ENCODE data around the gene KIAA0040. TPM values are rescaled to one million over a fixed set of nuclear protein-coding genes. Genes with fewer than 3 reads are reported as not detected.

The KIAA0040 gene
- total RNA-seq, 2 experiments from 2014 or later: 49.8 to 57.1 TPM

DNA sequence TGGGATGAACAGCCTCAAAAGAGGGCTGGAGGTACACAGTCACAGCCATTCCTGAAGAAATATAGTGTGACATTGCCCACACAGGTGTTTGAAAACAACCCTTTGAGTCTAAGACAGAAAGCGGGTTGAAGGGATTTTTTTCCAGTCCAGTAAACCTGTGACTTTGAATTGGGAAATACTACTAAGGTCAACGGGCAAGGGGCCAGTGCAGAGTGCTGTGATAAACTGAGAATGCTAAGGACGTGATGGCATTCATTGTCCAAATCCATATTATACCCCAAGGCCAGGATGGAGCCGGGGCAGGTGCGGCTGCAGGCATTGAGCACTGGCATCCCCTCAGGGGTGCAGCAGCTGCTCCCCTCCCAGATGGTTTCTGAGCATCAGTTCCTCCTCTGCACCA lies 36.6 kb downstream of the KIAA0040 start:
- ATAC-seq (ENCODE audit: low read depth) (no peak), DNase-seq (no peak)
- no peaks in the 10 kb centered on the region for H3K9me3 Mint-ChIP-seq
- no peak overlapping the region for H3K4me3 Mint-ChIP-seq
- peaks cover 14% of the 10 kb centered on the region for H3K4me1 Mint-ChIP-seq
- no peak overlapping the region for H3K27ac Mint-ChIP-seq
- peaks cover 18% of the 10 kb centered on the region for H3K36me3 Mint-ChIP-seq
- H3K27me3 Mint-ChIP-seq: peaks cover 26% of the 10 kb centered on the region
- POLR2A ChIA-PET: interaction anchor here (1.0 kb wide), 1 partner anchor 163 kb away, joined by 6 read pairs; no protein-coding TSS in a partner anchor

DNA sequence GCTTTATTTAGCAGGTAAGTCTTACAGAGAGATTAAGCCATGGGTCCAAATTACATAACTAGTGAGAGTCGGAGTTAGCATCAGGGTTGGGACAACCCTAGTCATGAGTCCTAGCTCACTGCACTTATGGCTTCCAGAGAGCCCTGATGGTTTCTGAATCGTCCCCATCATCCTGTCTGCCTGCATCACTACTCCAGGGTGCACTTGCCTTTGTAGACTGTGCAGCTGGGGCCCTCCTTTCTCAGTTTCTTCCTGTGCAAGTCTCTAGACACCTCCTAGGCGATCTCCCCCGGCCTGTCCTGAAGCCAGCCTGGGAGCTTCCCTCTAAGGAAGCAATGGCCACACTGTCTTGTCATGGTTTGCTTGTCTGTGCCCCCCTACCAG lies 37.1 kb downstream of the KIAA0040 start:
- DNase-seq (no peak), ATAC-seq (ENCODE audit: low read depth) (peak; percentile 28)
- Mint-ChIP-seq H3K27ac (no peak overlapping the region), H3K4me3 (no peak overlapping the region), H3K4me1 (peaks cover 11% of the 10 kb centered on the region), H3K27me3 (peaks cover 31% of the 10 kb centered on the region), H3K36me3 (peaks cover 13% of the 10 kb centered on the region), H3K9me3 (no peaks in the 10 kb centered on the region)
- POLR2A ChIA-PET: interaction anchor here (1.0 kb wide), 1 partner anchor 164 kb away, joined by 6 read pairs; no protein-coding TSS in a partner anchor

DNA sequence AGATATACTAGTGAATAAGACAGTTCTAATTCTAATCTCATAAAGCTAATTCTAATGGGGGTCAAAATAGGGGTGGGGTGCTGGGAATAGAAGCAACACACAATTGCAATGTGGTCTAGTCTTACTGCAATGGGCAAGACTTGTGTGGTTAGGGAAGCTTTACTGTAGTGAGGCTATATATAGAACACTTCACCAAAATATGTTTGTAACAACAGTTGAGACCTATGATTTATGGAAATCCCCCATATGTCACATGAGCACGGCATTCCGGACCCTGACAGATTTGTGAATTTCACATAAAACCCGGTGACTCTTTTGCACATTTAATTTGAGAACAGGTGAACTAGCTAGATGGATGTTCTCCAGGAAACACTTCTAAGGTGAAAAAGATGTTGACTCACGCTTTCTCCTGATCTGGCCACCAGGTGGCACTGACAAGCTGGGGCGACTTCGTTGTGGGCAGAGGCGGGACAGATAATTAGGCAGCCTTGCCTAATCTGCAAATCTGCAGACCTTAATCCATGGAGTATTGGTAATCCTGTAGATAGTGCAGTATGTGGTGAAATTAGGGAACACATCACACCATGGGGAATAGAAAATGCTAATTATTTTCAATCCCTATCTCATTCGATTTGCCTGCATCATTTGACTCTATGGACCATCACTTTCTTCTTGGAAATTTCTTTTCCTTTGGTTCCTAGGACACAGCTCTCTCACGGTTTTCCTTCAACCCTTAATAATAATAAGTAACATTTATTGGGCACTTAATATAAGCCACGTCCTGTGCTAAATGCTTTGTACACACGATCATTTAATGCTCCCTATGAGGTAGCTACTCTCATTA lies 37.7 kb downstream of the KIAA0040 start:
- Mint-ChIP-seq H3K4me1 (peaks cover 10% of the 10 kb centered on the region), H3K27ac (no peak overlapping the region), H3K27me3 (peaks cover 32% of the 10 kb centered on the region), H3K4me3 (no peak overlapping the region), H3K9me3 (no peaks in the 10 kb centered on the region), H3K36me3 (peaks cover 7% of the 10 kb centered on the region)
- peak; percentile 77 for DNase-seq
- POLR2A ChIA-PET: interaction anchor here (1.0 kb wide), 1 partner anchor 164 kb away, joined by 6 read pairs; no protein-coding TSS in a partner anchor
- peak; percentile 65 for ATAC-seq (ENCODE audit: low read depth)

DNA sequence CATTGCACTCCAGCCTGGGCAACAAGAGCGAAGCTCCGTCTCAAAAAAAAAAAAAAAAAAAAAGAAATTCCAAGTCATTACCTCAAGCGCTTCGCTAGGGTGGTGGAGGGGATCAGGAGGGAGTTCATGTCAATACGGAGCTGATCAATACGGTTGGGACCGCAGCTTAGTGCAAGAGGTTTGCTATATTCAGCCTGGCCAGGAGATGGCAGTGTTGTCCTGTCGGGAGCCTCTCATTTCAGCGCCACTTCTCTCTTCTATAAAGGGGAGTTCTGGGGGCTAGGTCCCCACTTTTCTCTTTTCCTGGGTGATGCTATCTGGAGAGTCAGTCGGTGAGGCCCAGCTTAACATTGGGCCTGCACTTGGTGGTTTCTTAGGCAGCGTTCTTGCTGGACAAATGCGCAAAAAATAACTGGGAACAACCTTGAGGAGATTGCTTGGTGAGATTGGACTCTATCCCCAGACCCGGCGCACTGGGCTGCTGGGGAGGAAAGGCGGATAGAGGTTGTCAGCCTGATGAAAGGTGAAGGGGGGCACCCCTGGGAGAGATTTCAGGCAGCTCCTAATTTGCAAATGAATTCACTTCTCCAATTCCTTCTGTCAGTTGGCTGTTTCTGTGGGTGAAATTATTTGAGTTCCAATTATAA lies 40.4 kb downstream of the KIAA0040 start:
- no peaks in the 10 kb centered on the region for H3K9me3 Mint-ChIP-seq
- no peak overlapping the region for H3K27ac Mint-ChIP-seq
- no peak overlapping the region for H3K4me3 Mint-ChIP-seq
- DNase-seq (peak; percentile 68), ATAC-seq (ENCODE audit: low read depth) (peak; percentile 37)
- peaks cover 2% of the 10 kb centered on the region for H3K36me3 Mint-ChIP-seq
- POLR2A ChIA-PET: interaction anchor here (0.6 to 1.2 kb wide), 2 partner anchors 22 to 142 kb away, joined by 3 to 4 read pairs; no protein-coding TSS in a partner anchor
- H3K27me3 Mint-ChIP-seq: peaks cover 34% of the 10 kb centered on the region
- H3K4me1 Mint-ChIP-seq: peaks cover 10% of the 10 kb centered on the region

DNA sequence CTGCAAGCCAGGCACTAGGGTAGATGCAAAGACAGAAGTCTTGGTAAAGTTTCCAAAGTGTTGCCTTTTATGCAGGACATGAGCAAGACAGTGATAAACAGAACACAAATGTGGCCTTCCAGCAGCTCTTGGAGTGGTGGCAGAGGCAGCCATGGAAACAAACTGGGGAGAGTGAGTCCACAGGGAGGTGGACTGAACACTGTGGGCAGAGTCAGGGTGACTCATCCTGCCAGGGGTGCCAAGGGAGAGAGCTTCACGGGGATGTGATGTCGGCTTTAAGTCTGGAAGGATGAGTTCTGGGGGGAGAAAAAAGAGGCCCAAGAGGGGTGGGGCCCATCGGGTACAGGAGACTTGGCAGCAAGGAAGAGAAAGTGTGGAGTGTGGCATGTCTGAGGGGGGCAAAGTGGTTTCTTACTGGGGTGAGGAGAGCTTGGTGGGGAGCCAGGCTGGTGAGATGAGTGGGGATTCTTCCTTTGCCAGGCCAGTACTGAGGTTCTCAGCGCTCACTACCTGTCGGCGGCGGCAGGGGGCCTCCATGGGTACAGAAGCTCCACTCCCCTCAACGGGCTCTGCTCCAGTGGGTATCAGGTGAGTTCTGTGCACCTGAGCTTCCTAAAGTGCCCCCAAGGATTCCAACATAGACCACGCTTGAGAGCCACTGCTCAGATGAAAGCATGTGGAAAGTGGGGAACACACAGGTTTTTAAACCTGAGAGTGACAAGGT lies 41.8 kb downstream of the KIAA0040 start:
- no peaks in the 10 kb centered on the region for H3K9me3 Mint-ChIP-seq
- POLR2A ChIA-PET: interaction anchor here (1.2 kb wide), 1 partner anchor 24 kb away, joined by 3 read pairs; no protein-coding TSS in a partner anchor
- no peak overlapping the region for H3K27ac Mint-ChIP-seq
- H3K4me3 Mint-ChIP-seq: no peak overlapping the region
- H3K27me3 Mint-ChIP-seq: peaks cover 37% of the 10 kb centered on the region
- H3K4me1 Mint-ChIP-seq: peaks cover 12% of the 10 kb centered on the region
- no peaks in the 10 kb centered on the region for H3K36me3 Mint-ChIP-seq
- ATAC-seq (ENCODE audit: low read depth) (no peak), DNase-seq (no peak)

DNA sequence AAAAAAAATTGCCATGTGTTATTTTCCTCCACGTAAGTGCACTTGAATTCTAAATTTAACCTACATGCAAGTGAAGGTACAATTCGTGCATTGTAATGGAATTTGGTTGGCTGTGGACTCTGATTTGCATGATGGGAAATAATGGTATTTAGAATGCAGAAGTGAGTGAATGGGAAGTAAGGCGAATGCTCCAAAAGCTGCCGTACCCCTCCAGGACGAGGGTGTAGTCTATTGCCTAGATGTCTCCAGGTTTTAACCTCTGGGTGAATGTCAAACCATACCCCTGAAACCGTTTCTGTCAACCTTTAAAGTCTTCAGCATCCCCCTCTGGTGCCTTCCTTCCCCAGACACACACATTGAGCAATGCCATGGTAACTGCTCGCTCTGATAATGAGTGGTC lies 44.5 kb downstream of the KIAA0040 start:
- no peak for ATAC-seq (ENCODE audit: low read depth)
- H3K36me3 Mint-ChIP-seq: no peaks in the 10 kb centered on the region
- POLR2A ChIA-PET: no interaction called here
- peaks cover 31% of the 10 kb centered on the region for H3K27me3 Mint-ChIP-seq
- H3K4me1 Mint-ChIP-seq: peaks cover 6% of the 10 kb centered on the region
- no peak overlapping the region for H3K27ac Mint-ChIP-seq
- DNase-seq: no peak
- H3K9me3 Mint-ChIP-seq: no peaks in the 10 kb centered on the region
- no peak overlapping the region for H3K4me3 Mint-ChIP-seq

DNA sequence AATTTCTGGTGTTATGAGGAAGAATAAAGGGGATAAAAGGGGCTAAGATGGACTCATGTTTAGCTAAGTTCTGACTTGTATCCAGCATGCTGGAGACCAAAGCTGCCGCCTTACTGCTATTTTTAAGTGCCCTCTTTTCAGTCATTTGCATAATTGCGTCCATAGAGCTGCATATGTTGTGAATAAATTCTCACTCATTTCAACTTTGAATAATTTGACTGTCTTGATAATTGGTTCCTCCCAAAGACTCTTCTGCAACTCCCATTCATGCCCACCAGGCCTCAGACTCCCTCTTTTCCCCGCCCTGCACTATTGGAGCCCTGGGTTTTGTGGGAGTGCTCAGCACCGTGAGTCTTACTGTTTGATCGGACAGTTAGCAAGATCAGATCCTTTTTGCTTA lies 45.0 kb downstream of the KIAA0040 start:
- H3K4me3 Mint-ChIP-seq: no peak overlapping the region
- no peak overlapping the region for H3K27ac Mint-ChIP-seq
- peaks cover 28% of the 10 kb centered on the region for H3K27me3 Mint-ChIP-seq
- ATAC-seq (ENCODE audit: low read depth): no peak
- H3K36me3 Mint-ChIP-seq: no peaks in the 10 kb centered on the region
- peaks cover 8% of the 10 kb centered on the region for H3K4me1 Mint-ChIP-seq
- POLR2A ChIA-PET: no interaction called here
- DNase-seq: no peak
- no peaks in the 10 kb centered on the region for H3K9me3 Mint-ChIP-seq

DNA sequence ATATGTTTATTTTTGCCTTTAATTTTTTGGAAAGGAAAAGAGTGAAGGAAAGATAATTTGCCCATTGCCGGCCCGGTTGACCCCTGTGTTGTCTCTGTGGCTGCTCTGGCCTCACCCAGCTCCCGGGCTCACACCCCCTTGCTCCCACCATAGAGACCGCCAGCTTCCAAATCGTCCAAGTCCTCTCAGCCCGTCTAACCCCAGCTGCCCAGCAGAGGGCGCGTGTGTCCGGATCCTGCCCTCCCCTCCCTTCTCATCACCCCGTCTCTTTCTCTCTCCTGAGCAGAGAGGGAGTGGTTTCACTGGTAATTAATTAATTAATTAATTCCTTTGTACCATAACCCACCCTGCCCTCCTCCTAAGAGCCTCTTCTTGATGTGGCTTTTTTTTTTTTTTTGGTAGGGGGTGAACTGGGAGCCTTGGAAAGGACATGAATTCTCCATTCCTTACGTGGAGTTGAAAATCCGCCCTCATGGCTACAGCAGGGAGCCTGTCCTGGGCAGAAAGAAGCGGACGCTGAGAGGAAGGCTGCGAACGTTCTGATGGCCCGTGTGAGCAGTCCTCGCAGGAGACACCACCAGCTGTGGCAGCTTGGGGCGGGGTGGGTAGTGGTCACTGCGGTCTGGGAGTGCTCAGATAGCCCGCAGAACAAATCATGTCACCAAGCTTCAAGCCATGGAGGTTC lies 45.9 kb downstream of the KIAA0040 start:
- Mint-ChIP-seq H3K9me3 (no peaks in the 10 kb centered on the region), H3K36me3 (no peaks in the 10 kb centered on the region), H3K27me3 (peaks cover 28% of the 10 kb centered on the region), H3K4me1 (peaks cover 7% of the 10 kb centered on the region), H3K27ac (no peak overlapping the region), H3K4me3 (no peak overlapping the region)
- peak; percentile 80 for DNase-seq
- POLR2A ChIA-PET: interaction anchor here (0.7 to 0.9 kb wide), 2 partner anchors 117 to 597 kb away, joined by 3 read pairs; partner anchors contain the start of gene TNR
- peak; percentile 71 for ATAC-seq (ENCODE audit: low read depth)

DNA sequence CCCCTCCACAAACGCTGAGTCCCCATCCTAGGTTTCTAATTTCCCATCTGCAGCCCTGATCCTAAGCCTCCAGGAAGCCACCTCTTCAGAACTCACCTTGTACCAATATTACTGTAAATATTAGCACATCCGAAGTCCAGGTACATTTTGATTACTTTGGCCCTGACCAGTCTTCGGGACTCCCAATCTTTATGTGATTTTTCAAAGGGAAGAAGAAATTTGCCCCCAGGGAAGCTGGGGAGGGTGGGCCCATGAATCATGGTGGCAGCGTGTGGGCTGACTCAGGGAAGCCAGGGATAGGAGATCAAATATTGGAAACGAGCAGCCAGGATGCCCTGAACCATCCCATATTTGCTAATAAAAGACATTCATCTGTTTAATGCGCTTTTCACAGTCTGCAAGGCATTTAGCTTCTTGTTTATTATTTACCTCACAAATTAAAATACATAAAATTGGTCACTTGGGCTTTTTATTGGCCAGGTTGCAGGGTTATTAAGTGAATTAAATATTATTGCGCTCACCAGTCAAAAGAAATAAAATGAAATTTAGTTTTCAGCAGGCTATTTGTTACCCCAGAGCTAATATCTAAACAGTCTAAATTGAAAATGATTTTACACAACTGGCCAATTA lies 46.6 kb downstream of the KIAA0040 start:
- ATAC-seq (ENCODE audit: low read depth) (no peak), DNase-seq (no peak)
- peaks cover 28% of the 10 kb centered on the region for H3K27me3 Mint-ChIP-seq
- no peak overlapping the region for H3K4me3 Mint-ChIP-seq
- POLR2A ChIA-PET: interaction anchor here (0.9 kb wide), 1 partner anchor 116 kb away, joined by 3 read pairs; no protein-coding TSS in a partner anchor
- H3K27ac Mint-ChIP-seq: no peak overlapping the region
- H3K4me1 Mint-ChIP-seq: peaks cover 5% of the 10 kb centered on the region
- H3K36me3 Mint-ChIP-seq: no peaks in the 10 kb centered on the region
- no peaks in the 10 kb centered on the region for H3K9me3 Mint-ChIP-seq

DNA sequence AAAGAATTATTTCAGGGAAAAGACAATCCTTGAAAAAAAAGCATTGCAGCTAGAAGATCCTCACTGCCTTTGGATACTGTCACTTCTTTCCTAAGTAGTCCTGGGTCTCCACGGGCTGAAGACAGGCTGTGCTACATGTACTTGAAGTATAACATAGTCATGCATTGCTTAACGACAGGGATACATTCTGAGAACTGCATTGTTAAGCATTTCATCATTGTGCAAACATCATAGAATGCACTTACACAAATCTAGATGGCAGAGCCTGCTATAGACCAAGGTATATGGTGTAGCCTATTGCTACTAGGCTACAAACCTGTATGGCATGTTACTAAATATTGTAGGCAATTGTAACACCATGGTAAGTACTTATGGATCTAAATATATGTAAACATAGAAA lies 54.0 kb downstream of the KIAA0040 start:
- Mint-ChIP-seq H3K4me3 (no peak overlapping the region), H3K9me3 (no peaks in the 10 kb centered on the region), H3K4me1 (peaks cover 9% of the 10 kb centered on the region), H3K27me3 (peaks cover 28% of the 10 kb centered on the region), H3K36me3 (no peaks in the 10 kb centered on the region), H3K27ac (no peak overlapping the region)
- no peak for ATAC-seq (ENCODE audit: low read depth)
- POLR2A ChIA-PET: no interaction called here
- no peak for DNase-seq

DNA sequence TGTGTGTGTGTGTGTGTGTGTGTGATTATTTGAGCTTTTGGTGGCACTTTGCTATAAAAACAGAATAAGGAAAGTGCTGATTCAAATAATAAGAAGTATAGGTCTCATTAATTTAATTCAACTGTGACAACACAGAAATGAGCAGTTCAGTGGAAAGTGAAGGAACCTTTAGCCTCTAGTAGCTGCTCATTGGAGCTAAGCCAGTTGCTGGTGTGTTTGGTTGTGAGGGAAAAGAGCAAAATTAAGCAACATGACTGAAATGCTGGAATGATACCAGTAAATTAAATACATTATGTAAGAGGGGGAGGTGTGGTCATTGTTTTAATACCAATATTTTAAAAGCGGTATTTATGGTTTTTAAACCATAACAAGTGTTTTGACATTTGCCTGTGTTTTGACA lies 55.2 kb downstream of the KIAA0040 start:
- Mint-ChIP-seq H3K27me3 (peaks cover 30% of the 10 kb centered on the region), H3K36me3 (no peaks in the 10 kb centered on the region), H3K27ac (no peak overlapping the region), H3K9me3 (no peaks in the 10 kb centered on the region), H3K4me1 (peaks cover 7% of the 10 kb centered on the region), H3K4me3 (no peak overlapping the region)
- POLR2A ChIA-PET: no interaction called here
- no peak for DNase-seq
- no peak for ATAC-seq (ENCODE audit: low read depth)

DNA sequence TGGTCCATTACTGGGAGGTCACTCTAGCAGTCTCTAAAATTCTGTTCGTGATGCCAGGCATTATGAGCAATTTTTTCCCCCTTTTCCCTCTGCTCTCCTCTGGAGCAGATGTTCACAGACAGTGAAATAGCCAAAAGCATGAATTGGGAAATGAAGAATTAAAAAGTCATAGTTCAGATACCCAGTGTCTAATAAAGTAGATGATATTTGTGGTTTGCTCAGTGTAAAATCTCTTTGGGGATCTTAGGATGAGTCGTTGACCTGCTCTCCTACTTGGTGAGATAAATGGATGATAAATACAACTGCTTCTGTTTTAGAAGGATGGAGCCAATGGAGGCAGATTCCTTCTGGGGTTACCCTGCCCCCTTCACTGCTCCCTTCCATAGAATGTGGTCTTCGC lies 56.3 kb downstream of the KIAA0040 start:
- no peak for DNase-seq
- Mint-ChIP-seq H3K27me3 (peaks cover 20% of the 10 kb centered on the region), H3K4me1 (peaks cover 6% of the 10 kb centered on the region), H3K27ac (no peak overlapping the region), H3K36me3 (no peaks in the 10 kb centered on the region), H3K9me3 (no peaks in the 10 kb centered on the region), H3K4me3 (no peak overlapping the region)
- POLR2A ChIA-PET: no interaction called here
- ATAC-seq (ENCODE audit: low read depth): no peak

All from activated naive CD8-positive, alpha-beta T cell treated with anti-CD3 and anti-CD28 coated beads, Interleukin-2, amount 10 ng/mL, durations not matched to agents 7 days and 5 days (primary cell).